ENCODE measurements around the gene ADAM12.

DNA sequence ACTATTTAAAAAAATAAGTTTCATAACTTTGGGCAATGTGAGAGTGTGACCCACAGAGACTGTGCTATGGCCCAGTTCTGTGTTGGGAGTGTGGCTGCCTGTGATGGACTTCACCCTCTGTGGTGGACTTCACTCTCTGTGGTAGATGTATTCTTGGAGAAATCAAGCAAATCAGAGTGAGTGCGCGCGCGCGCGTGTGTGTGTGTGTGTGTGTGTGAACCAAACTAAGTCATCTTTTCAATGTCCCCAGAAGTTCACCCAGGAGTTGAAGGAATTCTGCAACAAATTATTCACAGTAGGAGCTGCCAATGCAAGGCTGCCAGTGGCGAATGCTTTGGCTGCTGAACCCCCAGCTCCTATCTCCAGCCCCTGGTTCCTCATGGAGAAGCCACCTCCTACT is 184.5 kb downstream of the ADAM12 start:
- TF ChIP-seq POLR2AphosphoS5 (IDR thresholded peaks at IDR 0.05; ENCODE audit: low read depth, low read length) (no peak), POLR2A (IDR thresholded peaks at IDR 0.05; ENCODE audit: low read depth, low read length) (no peak), TAF1 (IDR thresholded peaks at IDR 0.05; ENCODE audit: low read depth, low read length) (no peak), POU2F2 (IDR thresholded peaks at IDR 0.05; ENCODE audit: low read depth, low read length) (no peak)

Data from GM12891 (cell line).